HL-60 (cell line): ENCODE results near the gene SDF2L1.

Source experiments
- DNase-seq, 2 experiments: peaks; one replicate each; pipeline ENCODE4 v3.0.0-alpha.2; 2010 to 2020; ENCODE audit warnings: low read depth in 1 of 2, low spot score in 1 of 2
- H3K27ac ChIP-seq: fragments of 250-450 bp; sonication (Bioruptor Pico); replicated peaks from 2 replicates; pipeline ENCODE4 v1.5.1; 2020; ENCODE audit warnings: mild to moderate bottlenecking, moderate library complexity
- H3K27me3 ChIP-seq: fragments of 250-450 bp; sonication (Bioruptor Pico); 2 replicates; pipeline ENCODE4 v1.5.1; 2021; ENCODE audit warnings: mild to moderate bottlenecking, moderate library complexity; ENCODE audit not compliant: insufficient read depth, poor library complexity, severe bottlenecking
- H3K4me3 ChIP-seq: replicated peaks from 2 replicates; pipeline ENCODE4 v1.5.1; 2011; ENCODE audit warnings: mild to moderate bottlenecking, control low read depth, low read length; ENCODE audit not compliant: insufficient read depth
- CTCF ChIP-seq: IDR thresholded peaks from one replicate; pipeline ENCODE4 v1.5.1; 2011; ENCODE audit warnings: low read length, control low read depth, inconsistent platforms; ENCODE audit not compliant: insufficient read depth
- GABPA ChIP-seq: IDR thresholded peaks from 2 replicates; pipeline ENCODE4 v1.6.1; 2012; ENCODE audit warnings: low read depth
- POLR2AphosphoS5 ChIP-seq: IDR thresholded peaks from 2 replicates; pipeline ENCODE4 v1.6.1; 2012; ENCODE audit warnings: low read depth
- REST ChIP-seq: IDR thresholded peaks from 2 replicates; pipeline ENCODE4 v1.6.1; 2012; ENCODE audit warnings: low read depth; ENCODE audit not compliant: insufficient replicate concordance
- SPI1 ChIP-seq: IDR thresholded peaks from 2 replicates; pipeline ENCODE4 v1.6.1; 2012; ENCODE audit warnings: low read depth, mild to moderate bottlenecking, borderline replicate concordance

SDF2L1 gene

GRCh38 chr22:21651521-21652009, 9.5 kb downstream of the SDF2L1 start:
- Histone ChIP-seq H3K27ac (no peak overlapping the region), H3K27me3 (no peaks in the 10 kb centered on the region), H3K4me3 (peak overlapping the region; percentile 54)
- TF ChIP-seq CTCF (no peak), REST (no peak), POLR2AphosphoS5 (no peak), GABPA (no peak), SPI1 (no peak)
- DNase-seq: no peak

DNA sequence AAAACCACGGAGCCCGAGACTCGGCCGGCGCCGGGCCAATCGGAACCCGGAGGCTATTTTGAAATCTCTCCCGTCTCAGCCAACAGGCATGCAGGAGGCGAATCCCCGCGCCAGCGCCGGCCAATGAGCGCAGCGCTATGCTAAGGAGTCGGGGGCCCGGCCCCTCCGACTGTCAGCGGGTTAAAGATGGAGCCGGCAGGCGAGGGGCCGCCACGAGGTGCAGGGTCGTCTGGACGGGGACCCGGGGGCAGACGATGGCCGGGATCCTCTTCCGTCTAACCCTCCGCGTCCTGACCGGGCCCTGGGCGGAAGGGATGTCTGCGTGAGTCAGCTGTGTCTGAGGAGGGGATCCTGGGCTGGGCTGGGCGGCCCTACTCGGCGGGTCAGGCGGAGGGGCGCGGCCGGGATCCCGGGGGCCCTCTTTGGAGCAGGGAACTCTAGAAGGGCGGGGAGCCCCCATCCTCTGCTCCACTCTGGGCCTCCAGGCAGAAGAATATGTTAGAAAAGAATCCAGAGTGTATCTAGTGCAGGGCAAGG, 10.0 kb downstream of the SDF2L1 start:
- Histone ChIP-seq H3K4me3 (peak overlapping the region; percentile 54), H3K27ac (no peak overlapping the region), H3K27me3 (no peaks in the 10 kb centered on the region)
- TF ChIP-seq REST: no peak
- no peak for TF ChIP-seq POLR2AphosphoS5
- no peak for TF ChIP-seq CTCF
- TF ChIP-seq SPI1: no peak
- TF ChIP-seq GABPA: no peak
- peak in 1 of 2 experiments; percentile 30 for DNase-seq

GRCh38 chr22:21652547-21653545, 10.7 kb downstream of the SDF2L1 start:
- Histone ChIP-seq H3K27ac (no peak overlapping the region), H3K27me3 (no peaks in the 10 kb centered on the region), H3K4me3 (peak overlapping the region; percentile 54)
- no peak for TF ChIP-seq CTCF
- no peak for TF ChIP-seq REST
- no peak for TF ChIP-seq SPI1
- no peak for TF ChIP-seq GABPA
- TF ChIP-seq POLR2AphosphoS5: no peak
- DNase-seq: no peak
